Smooth muscle cell (in vitro differentiated cells): ENCODE results near the gene PLXNA4. TPM values are rescaled to one million over a fixed set of nuclear protein-coding genes. Genes with fewer than 3 reads are reported as not detected.

Source experiments
- DNase-seq: peaks from one replicate; lab custom pipeline; 2025; ENCODE audit not compliant: unreplicated experiment; lab: John Stamatoyannopoulos, UW
- H2AFZ ChIP-seq: fragments of 200-600 bp; sonication (generic); 2 replicates; pipeline ENCODE4 v1.6.0; 2016; ENCODE audit warnings: antibody characterized with exemption, low read depth, mild to moderate bottlenecking
- H3F3A ChIP-seq: fragments of 200-600 bp; sonication (generic); 2 replicates; pipeline ENCODE4 v1.6.0; 2017; ENCODE audit warnings: antibody characterized with exemption, low read depth
- H3K27ac ChIP-seq: fragments of 200-600 bp; sonication (generic); 2 replicates; pipeline ENCODE4 v1.5.1; 2016; ENCODE audit warnings: low read depth, mild to moderate bottlenecking
- H3K27me3 ChIP-seq: fragments of 200-600 bp; sonication (generic); 2 replicates; pipeline ENCODE4 v1.6.1; 2016; ENCODE audit warnings: low read depth, mild to moderate bottlenecking
- H3K36me3 ChIP-seq: fragments of 200-600 bp; sonication (generic); 2 replicates; pipeline ENCODE4 v1.5.1; 2016; ENCODE audit warnings: low read depth
- H3K4me1 ChIP-seq: fragments of 200-600 bp; sonication (generic); 2 replicates; pipeline ENCODE4 v1.5.1; 2016; ENCODE audit warnings: low read depth
- H3K4me2 ChIP-seq: fragments of 200-600 bp; sonication (generic); 2 replicates; pipeline ENCODE4 v1.6.0; 2016; ENCODE audit warnings: mild to moderate bottlenecking
- H3K4me3 ChIP-seq: fragments of 200-600 bp; sonication (generic); 2 replicates; pipeline ENCODE4 v1.5.1; 2016; ENCODE audit warnings: mild to moderate bottlenecking
- H3K79me2 ChIP-seq: fragments of 200-600 bp; sonication (generic); 2 replicates; pipeline ENCODE4 v1.6.0; 2016; ENCODE audit warnings: low read depth, mild to moderate bottlenecking
- H3K9ac ChIP-seq: fragments of 200-600 bp; sonication (generic); 2 replicates; pipeline ENCODE4 v1.6.0; 2016; ENCODE audit warnings: low read depth
- H3K9me3 ChIP-seq: fragments of 200-600 bp; sonication (generic); replicated peaks from 2 replicates; pipeline ENCODE4 v1.5.1; 2016; ENCODE audit warnings: low read depth
- H4K20me1 ChIP-seq: fragments of 200-600 bp; sonication (generic); 2 replicates; pipeline ENCODE4 v1.6.0; 2016; ENCODE audit warnings: low read depth
- WGBS: methylation state at CpG from one replicate; pipeline ENCODE4 v1.1.7; 2016; ENCODE audit warnings: low lambda C conversion rate; 5-methylcytosine and 5-hydroxymethylcytosine counted together
- polyA plus RNA-seq: library from polyadenylated mRNA; unstranded; fragments of >200 nt; fragmentation: Nextera tagmentation; extraction: Ambion mirVana; gene quantifications from 2 replicates; pipeline ENCODE4 v1.2.1, GENCODE V29; 2016
- total RNA-seq: library from RNA; depleted of rRNA; stranded (reverse); fragments of >200 nt; gene quantifications from 2 replicates; pipeline ENCODE4 v1.2.3, GENCODE V29; 2014
- TF ChIP-seq, protein P1 (sequence below): fragments of 200-600 bp; sonication (generic); IDR thresholded peaks from 2 replicates; pipeline ENCODE4 v1.5.1; 2017; ENCODE audit warnings: borderline replicate concordance, mild to moderate bottlenecking, antibody characterized with exemption; ENCODE audit not compliant: insufficient read depth, poor library complexity, severe bottlenecking

PLXNA4 gene
- total and polyA plus RNA-seq, 2 experiments from 2014 or later, result 8.5 to 9.9 TPM

DNA sequence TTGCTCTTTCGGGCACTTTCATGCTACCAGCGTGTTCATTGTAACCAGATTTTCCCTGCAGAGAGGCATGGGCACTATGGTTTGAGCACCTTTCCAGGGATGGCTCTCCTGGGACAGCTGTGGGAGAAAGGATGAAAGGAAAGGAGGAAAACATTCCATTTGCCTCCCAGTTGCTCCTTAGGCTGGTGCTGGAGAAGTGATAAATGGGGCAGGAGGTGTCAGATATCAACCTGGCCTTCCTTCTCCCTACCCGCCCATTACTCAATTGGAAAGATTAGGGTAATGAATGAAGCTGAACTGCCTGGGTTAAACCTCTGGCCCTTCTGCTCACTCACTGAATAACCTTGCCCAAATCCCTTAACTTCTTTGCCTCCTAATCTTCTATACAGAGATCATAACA lies 228.4 kb downstream of the PLXNA4 start:
- no peak overlapping the region for H3K4me3 ChIP-seq
- no peak for DNase-seq
- H3K9ac ChIP-seq, result no peak overlapping the region
- TF ChIP-seq, protein P1, sequence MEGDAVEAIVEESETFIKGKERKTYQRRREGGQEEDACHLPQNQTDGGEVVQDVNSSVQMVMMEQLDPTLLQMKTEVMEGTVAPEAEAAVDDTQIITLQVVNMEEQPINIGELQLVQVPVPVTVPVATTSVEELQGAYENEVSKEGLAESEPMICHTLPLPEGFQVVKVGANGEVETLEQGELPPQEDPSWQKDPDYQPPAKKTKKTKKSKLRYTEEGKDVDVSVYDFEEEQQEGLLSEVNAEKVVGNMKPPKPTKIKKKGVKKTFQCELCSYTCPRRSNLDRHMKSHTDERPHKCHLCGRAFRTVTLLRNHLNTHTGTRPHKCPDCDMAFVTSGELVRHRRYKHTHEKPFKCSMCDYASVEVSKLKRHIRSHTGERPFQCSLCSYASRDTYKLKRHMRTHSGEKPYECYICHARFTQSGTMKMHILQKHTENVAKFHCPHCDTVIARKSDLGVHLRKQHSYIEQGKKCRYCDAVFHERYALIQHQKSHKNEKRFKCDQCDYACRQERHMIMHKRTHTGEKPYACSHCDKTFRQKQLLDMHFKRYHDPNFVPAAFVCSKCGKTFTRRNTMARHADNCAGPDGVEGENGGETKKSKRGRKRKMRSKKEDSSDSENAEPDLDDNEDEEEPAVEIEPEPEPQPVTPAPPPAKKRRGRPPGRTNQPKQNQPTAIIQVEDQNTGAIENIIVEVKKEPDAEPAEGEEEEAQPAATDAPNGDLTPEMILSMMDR, result no peak
- H3F3A ChIP-seq, result no peaks in the 10 kb centered on the region
- H3K9me3 ChIP-seq, result no peaks in the 10 kb centered on the region
- H3K79me2 ChIP-seq, result no peaks in the 10 kb centered on the region
- H4K20me1 ChIP-seq, result no peaks in the 10 kb centered on the region
- H3K36me3 ChIP-seq, result no peaks in the 10 kb centered on the region
- H3K27me3 ChIP-seq, result no peaks in the 10 kb centered on the region
- H2AFZ ChIP-seq, result no peak overlapping the region
- H3K4me2 ChIP-seq, result no peak overlapping the region
- peaks cover under 1% of the 10 kb centered on the region for H3K4me1 ChIP-seq
- 95% methylated on average over 3 of the region's 3 CpGs for WGBS
- no peak overlapping the region for H3K27ac ChIP-seq

DNA sequence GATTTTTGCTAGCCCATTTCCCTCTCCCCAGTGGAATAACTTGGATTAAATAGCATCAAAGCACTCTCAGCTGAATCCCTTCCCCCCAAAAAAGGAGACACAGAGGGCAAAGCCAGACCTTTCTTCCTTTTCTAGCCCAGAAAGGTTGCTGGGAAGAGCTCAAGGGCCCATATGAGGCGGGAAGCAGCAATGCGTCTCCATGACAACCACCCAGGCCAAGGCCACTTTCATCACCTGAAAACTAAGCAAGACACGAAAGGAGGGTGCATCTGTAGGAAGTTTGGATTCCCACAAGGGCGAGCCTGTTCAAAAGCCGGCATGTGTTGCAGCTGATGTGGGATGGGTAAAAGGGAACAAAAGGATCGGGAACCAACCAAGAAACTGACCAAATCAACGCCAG lies 229.1 kb downstream of the PLXNA4 start:
- 95% methylated on average over 7 of the region's 7 CpGs for WGBS
- no peaks in the 10 kb centered on the region for H3K36me3 ChIP-seq
- H4K20me1 ChIP-seq, result no peaks in the 10 kb centered on the region
- H3F3A ChIP-seq, result no peaks in the 10 kb centered on the region
- no peak overlapping the region for H3K4me3 ChIP-seq
- no peak overlapping the region for H3K9ac ChIP-seq
- no peaks in the 10 kb centered on the region for H3K9me3 ChIP-seq
- H3K79me2 ChIP-seq, result no peaks in the 10 kb centered on the region
- H3K27me3 ChIP-seq, result no peaks in the 10 kb centered on the region
- DNase-seq, result no peak
- no peak overlapping the region for H2AFZ ChIP-seq
- TF ChIP-seq, protein P1, result no peak
- no peak overlapping the region for H3K27ac ChIP-seq
- no peak overlapping the region for H3K4me2 ChIP-seq
- H3K4me1 ChIP-seq, result no peaks in the 10 kb centered on the region

DNA sequence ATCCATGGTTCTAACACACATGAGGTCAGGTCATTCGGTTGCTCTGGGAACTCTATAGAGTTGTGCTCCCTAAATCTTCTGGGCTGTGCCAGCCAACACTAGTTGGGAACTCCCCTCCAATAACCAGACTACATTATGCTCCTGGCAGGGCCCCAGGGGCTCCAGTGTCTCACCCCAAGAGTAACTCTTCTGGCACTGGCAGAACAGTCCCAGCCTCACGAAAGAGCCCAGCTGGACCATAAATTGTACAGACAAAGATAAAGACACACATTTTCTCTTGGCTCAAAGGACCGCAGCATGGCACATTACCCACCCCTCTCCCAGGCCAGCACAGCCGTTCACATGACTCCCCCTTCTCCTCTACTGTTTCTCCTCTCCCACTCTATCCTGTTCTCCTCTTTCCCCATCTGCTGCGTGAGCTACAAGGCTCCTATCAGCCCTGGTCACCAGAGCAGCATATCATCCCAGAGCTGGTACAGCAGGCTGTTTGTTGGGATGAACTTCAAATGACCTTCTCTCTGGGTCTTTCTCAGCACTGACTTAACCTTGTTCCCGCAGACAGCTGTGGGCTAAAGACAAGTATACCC lies 230.6 kb downstream of the PLXNA4 start:
- Histone ChIP-seq H3K27me3 (no peaks in the 10 kb centered on the region), H3K27ac (no peak overlapping the region), H3K9me3 (no peaks in the 10 kb centered on the region), H2AFZ (no peak overlapping the region), H3K36me3 (no peaks in the 10 kb centered on the region), H3K79me2 (no peaks in the 10 kb centered on the region), H4K20me1 (no peaks in the 10 kb centered on the region), H3F3A (no peaks in the 10 kb centered on the region), H3K4me3 (no peak overlapping the region), H3K9ac (no peak overlapping the region), H3K4me1 (no peaks in the 10 kb centered on the region), H3K4me2 (no peak overlapping the region)
- TF ChIP-seq, protein P1, result no peak
- 50% methylated on average over 6 of the region's 6 CpGs for WGBS
- no peak for DNase-seq

DNA sequence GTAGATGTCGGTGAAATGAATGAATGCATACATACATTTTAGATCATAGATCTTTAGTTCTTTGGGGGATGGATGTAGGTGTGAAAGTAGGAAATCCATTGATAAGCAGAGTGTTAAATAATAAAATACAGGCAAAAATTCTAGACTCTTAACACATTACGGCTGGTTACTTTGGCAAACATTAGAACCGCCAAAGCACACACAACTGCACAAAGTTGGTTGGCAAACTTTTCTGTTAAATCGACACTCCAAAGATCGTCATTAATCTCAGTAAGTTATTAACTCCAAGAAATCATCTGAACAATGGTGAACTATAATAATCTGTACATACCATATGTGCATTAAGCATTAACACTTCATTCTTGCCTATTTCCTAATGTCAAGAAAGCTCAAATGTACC lies 231.2 kb downstream of the PLXNA4 start:
- no peaks in the 10 kb centered on the region for H3K4me1 ChIP-seq
- no peak for DNase-seq
- no peak overlapping the region for H2AFZ ChIP-seq
- no peaks in the 10 kb centered on the region for H3K9me3 ChIP-seq
- TF ChIP-seq, protein P1, result no peak
- no peak overlapping the region for H3K27ac ChIP-seq
- H3K9ac ChIP-seq, result no peak overlapping the region
- no peaks in the 10 kb centered on the region for H3F3A ChIP-seq
- no peak overlapping the region for H3K4me2 ChIP-seq
- WGBS, result 94% methylated on average over 5 of the region's 5 CpGs
- H3K4me3 ChIP-seq, result no peak overlapping the region
- no peaks in the 10 kb centered on the region for H3K27me3 ChIP-seq
- peaks cover 2% of the 10 kb centered on the region for H3K79me2 ChIP-seq
- no peaks in the 10 kb centered on the region for H3K36me3 ChIP-seq
- no peaks in the 10 kb centered on the region for H4K20me1 ChIP-seq
